Measurements from ENCODE around the gene CRTAC1. TPM values are rescaled to one million over a fixed set of nuclear protein-coding genes. Genes with fewer than 3 reads are reported as not detected.

CRTAC1 gene
- total RNA-seq, 1 donor from 2014 or later: 2.3 TPM

GRCh38 chr10:97821308-97822038 lies 208.9 kb downstream of the CRTAC1 start:
- Histone ChIP-seq H3K27ac (replicated peaks) (no peak overlapping the region), H3K9me3 (replicated peaks) (no peaks in the 10 kb centered on the region), H3K4me3 (no peak overlapping the region), H3K36me3 (no peaks in the 10 kb centered on the region), H3K4me1 (no peaks in the 10 kb centered on the region), H3K27me3 (ENCODE audit: low read depth) (peaks cover 59% of the 10 kb centered on the region)
- intact Hi-C loops (cut with micrococcal nuclease): no loop called here
- DNase-seq: no peak
- no peak for TF ChIP-seq CTCF (IDR thresholded peaks at IDR 0.05; ENCODE audit: borderline replicate concordance)

GRCh38 chr10:97820096-97820704 lies 210.2 kb downstream of the CRTAC1 start:
- peaks cover 72% of the 10 kb centered on the region for H3K27me3 ChIP-seq (ENCODE audit: low read depth)
- no peak for TF ChIP-seq CTCF (IDR thresholded peaks at IDR 0.05; ENCODE audit: borderline replicate concordance)
- H3K4me1 ChIP-seq: no peaks in the 10 kb centered on the region
- no peaks in the 10 kb centered on the region for H3K9me3 ChIP-seq (replicated peaks)
- no peak for DNase-seq
- H3K4me3 ChIP-seq: no peak overlapping the region
- no peak overlapping the region for H3K27ac ChIP-seq (replicated peaks)
- intact Hi-C loops (cut with micrococcal nuclease): no loop called here
- no peaks in the 10 kb centered on the region for H3K36me3 ChIP-seq

GRCh38 chr10:97818572-97818971 lies 211.8 kb downstream of the CRTAC1 start:
- TF ChIP-seq CTCF (IDR thresholded peaks at IDR 0.05; ENCODE audit: borderline replicate concordance): no peak
- no peaks in the 10 kb centered on the region for H3K9me3 ChIP-seq (replicated peaks)
- H3K4me3 ChIP-seq: no peak overlapping the region
- no peak for DNase-seq
- H3K36me3 ChIP-seq: no peaks in the 10 kb centered on the region
- H3K27me3 ChIP-seq (ENCODE audit: low read depth): peaks cover 69% of the 10 kb centered on the region
- intact Hi-C loops (cut with micrococcal nuclease): no loop called here
- H3K27ac ChIP-seq (replicated peaks): no peak overlapping the region
- no peaks in the 10 kb centered on the region for H3K4me1 ChIP-seq

GRCh38 chr10:97816609-97817008 lies 213.8 kb downstream of the CRTAC1 start:
- Histone ChIP-seq H3K4me1 (no peaks in the 10 kb centered on the region), H3K9me3 (replicated peaks) (no peaks in the 10 kb centered on the region), H3K27me3 (ENCODE audit: low read depth) (peaks cover 60% of the 10 kb centered on the region), H3K4me3 (no peak overlapping the region), H3K27ac (replicated peaks) (no peak overlapping the region), H3K36me3 (no peaks in the 10 kb centered on the region)
- no peak for DNase-seq
- intact Hi-C loops (cut with micrococcal nuclease): no loop called here
- no peak for TF ChIP-seq CTCF (IDR thresholded peaks at IDR 0.05; ENCODE audit: borderline replicate concordance)

Other genes starting within 250 kb of the CRTAC1 start
- gene GOLGA7B, start 180.8 kb downstream of the CRTAC1 start, total RNA-seq: 0.60 TPM
- gene R3HCC1L, start 104.0 kb upstream of the CRTAC1 start, total RNA-seq: 5.9 TPM
- 1.4 TPM for gene LOXL4, start 237.6 kb upstream of the CRTAC1 start, total RNA-seq